ENCODE measurements around the gene GHITM. TPM values are rescaled to one million over a fixed set of nuclear protein-coding genes. Genes with fewer than 3 reads are reported as not detected.
A peak's percentile ranks its signal among the peaks of the same experiment; 100 is the strongest.

The GHITM gene
- total and polyA plus RNA-seq, 2 of the 13 experiments (the other 11 are each of a cell fraction or from before 2014, with no cell fraction given), result 163 to 212 TPM

DNA sequence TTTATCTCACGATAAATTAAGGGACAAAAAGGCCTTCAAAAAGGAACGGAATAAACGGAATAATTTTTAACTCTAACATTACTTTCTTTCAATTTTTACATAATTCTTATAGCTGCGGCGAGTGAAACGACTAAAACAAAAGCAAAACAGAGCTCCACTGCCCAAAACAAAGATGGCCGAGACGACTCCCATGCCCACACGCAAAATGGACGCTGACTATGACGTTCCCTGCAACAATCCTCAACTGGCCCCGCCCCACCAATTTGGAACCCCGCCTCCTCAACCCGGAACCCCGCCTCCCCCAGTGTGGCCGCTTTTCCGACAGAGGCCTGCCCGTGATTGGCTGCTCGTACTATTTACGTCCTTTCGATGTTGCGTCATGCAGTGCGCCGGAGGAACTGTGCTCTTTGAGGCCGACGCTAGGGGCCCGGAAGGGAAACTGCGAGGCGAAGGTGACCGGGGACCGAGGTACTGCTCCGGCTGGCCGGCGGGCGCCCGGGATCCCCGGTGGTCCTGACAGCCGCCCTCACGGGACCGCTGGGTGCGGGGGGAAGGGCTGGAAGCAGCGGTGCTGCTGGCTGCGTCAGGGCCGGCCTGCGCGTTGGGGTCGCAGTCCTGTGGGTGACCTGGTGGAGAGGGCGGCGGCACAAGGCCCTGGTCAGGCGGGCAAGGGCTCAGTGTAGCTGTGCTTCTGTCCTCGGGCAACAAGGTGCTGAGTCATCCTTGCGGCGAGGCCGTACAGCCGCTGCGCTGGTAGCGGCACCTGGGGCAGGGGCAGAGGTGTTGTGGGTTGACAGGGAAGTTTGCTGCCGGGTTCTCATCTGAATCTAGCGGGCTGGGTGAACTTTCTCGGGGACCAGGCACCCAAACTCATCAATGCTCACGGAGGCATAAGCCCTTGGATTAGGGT is at the start of gene GHITM (continued):
- TF ChIP-seq PHF5A (CRISPR knock-in tag; IDR thresholded peaks at IDR 0.05; ENCODE audit: low read depth, unreplicated experiment) (no peak), TBL1XR1 (IDR thresholded peaks at IDR 0.05; ENCODE audit: borderline replicate concordance, low read length, partially characterized antibody) (peak; percentile 11), MTF2 (CRISPR knock-in tag; IDR thresholded peaks at IDR 0.05; ENCODE audit: borderline replicate concordance) (no peak), JUND (CRISPR knock-in tag; IDR thresholded peaks at IDR 0.05) (no peak), ONECUT2 (CRISPR knock-in tag; IDR thresholded peaks at IDR 0.05) (no peak), ZNF460 (CRISPR knock-in tag; IDR thresholded peaks at IDR 0.05; ENCODE audit: borderline replicate concordance) (no peak; the same call in 1 of the 2 replicates), ZNF83 (CRISPR knock-in tag; IDR thresholded peaks at IDR 0.05; ENCODE audit: borderline replicate concordance) (peak; percentile 93; the same call in 1 of the 2 replicates), DPF2 (CRISPR knock-in tag; IDR thresholded peaks at IDR 0.05; ENCODE audit: borderline replicate concordance, low read depth) (no peak)
- TF ChIP-seq, protein P1, sequence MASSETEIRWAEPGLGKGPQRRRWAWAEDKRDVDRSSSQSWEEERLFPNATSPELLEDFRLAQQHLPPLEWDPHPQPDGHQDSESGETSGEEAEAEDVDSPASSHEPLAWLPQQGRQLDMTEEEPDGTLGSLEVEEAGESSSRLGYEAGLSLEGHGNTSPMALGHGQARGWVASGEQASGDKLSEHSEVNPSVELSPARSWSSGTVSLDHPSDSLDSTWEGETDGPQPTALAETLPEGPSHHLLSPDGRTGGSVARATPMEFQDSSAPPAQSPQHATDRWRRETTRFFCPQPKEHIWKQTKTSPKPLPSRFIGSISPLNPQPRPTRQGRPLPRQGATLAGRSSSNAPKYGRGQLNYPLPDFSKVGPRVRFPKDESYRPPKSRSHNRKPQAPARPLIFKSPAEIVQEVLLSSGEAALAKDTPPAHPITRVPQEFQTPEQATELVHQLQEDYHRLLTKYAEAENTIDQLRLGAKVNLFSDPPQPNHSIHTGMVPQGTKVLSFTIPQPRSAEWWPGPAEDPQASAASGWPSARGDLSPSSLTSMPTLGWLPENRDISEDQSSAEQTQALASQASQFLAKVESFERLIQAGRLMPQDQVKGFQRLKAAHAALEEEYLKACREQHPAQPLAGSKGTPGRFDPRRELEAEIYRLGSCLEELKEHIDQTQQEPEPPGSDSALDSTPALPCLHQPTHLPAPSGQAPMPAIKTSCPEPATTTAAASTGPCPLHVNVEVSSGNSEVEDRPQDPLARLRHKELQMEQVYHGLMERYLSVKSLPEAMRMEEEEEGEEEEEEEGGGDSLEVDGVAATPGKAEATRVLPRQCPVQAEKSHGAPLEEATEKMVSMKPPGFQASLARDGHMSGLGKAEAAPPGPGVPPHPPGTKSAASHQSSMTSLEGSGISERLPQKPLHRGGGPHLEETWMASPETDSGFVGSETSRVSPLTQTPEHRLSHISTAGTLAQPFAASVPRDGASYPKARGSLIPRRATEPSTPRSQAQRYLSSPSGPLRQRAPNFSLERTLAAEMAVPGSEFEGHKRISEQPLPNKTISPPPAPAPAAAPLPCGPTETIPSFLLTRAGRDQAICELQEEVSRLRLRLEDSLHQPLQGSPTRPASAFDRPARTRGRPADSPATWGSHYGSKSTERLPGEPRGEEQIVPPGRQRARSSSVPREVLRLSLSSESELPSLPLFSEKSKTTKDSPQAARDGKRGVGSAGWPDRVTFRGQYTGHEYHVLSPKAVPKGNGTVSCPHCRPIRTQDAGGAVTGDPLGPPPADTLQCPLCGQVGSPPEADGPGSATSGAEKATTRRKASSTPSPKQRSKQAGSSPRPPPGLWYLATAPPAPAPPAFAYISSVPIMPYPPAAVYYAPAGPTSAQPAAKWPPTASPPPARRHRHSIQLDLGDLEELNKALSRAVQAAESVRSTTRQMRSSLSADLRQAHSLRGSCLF (CRISPR knock-in tag; IDR thresholded peaks at IDR 0.05; ENCODE audit: borderline replicate concordance), result 0 out of 2 replicates have a peak, but pooled peaks have one; percentile 70
- TF ChIP-seq, protein P2, sequence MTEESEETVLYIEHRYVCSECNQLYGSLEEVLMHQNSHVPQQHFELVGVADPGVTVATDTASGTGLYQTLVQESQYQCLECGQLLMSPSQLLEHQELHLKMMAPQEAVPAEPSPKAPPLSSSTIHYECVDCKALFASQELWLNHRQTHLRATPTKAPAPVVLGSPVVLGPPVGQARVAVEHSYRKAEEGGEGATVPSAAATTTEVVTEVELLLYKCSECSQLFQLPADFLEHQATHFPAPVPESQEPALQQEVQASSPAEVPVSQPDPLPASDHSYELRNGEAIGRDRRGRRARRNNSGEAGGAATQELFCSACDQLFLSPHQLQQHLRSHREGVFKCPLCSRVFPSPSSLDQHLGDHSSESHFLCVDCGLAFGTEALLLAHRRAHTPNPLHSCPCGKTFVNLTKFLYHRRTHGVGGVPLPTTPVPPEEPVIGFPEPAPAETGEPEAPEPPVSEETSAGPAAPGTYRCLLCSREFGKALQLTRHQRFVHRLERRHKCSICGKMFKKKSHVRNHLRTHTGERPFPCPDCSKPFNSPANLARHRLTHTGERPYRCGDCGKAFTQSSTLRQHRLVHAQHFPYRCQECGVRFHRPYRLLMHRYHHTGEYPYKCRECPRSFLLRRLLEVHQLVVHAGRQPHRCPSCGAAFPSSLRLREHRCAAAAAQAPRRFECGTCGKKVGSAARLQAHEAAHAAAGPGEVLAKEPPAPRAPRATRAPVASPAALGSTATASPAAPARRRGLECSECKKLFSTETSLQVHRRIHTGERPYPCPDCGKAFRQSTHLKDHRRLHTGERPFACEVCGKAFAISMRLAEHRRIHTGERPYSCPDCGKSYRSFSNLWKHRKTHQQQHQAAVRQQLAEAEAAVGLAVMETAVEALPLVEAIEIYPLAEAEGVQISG (CRISPR knock-in tag; IDR thresholded peaks at IDR 0.05), result peak; percentile 92
- TF ChIP-seq, protein P3, sequence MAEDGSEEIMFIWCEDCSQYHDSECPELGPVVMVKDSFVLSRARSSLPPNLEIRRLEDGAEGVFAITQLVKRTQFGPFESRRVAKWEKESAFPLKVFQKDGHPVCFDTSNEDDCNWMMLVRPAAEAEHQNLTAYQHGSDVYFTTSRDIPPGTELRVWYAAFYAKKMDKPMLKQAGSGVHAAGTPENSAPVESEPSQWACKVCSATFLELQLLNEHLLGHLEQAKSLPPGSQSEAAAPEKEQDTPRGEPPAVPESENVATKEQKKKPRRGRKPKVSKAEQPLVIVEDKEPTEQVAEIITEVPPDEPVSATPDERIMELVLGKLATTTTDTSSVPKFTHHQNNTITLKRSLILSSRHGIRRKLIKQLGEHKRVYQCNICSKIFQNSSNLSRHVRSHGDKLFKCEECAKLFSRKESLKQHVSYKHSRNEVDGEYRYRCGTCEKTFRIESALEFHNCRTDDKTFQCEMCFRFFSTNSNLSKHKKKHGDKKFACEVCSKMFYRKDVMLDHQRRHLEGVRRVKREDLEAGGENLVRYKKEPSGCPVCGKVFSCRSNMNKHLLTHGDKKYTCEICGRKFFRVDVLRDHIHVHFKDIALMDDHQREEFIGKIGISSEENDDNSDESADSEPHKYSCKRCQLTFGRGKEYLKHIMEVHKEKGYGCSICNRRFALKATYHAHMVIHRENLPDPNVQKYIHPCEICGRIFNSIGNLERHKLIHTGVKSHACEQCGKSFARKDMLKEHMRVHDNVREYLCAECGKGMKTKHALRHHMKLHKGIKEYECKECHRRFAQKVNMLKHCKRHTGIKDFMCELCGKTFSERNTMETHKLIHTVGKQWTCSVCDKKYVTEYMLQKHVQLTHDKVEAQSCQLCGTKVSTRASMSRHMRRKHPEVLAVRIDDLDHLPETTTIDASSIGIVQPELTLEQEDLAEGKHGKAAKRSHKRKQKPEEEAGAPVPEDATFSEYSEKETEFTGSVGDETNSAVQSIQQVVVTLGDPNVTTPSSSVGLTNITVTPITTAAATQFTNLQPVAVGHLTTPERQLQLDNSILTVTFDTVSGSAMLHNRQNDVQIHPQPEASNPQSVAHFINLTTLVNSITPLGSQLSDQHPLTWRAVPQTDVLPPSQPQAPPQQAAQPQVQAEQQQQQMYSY (CRISPR knock-in tag; IDR thresholded peaks at IDR 0.05), result no peak
- TF ChIP-seq, protein P4, sequence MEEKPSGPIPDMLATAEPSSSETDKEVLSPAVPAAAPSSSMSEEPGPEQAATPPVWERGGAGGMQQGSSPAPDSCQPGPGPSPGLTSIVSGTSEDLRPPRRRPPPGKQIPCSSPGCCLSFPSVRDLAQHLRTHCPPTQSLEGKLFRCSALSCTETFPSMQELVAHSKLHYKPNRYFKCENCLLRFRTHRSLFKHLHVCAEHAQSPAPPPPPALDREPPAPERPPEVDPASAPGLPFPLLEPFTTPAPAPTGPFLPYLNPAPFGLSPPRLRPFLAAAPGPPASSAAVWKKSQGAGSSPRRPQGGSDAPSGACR (CRISPR knock-in tag; IDR thresholded peaks at IDR 0.05), result no peak

Data from HepG2 (cell line).